Mesenchymal stem cell (in vitro differentiated cells and primary cell): Measurements from ENCODE around the gene KCNG1.

Experiments used
- DNase-seq: peaks from one replicate; pipeline ENCODE4 v3.0.0-alpha.2; 2013
- H2AFZ ChIP-seq: one replicate; pipeline ENCODE4 v1.6.1; 2013; ENCODE audit warnings: low read depth, mild to moderate bottlenecking, control low read depth, inconsistent platforms, low read length, moderate library complexity
- H2AK5ac ChIP-seq: 2 replicates; pipeline ENCODE4 v1.6.1; 2013; ENCODE audit warnings: low read length, moderate library complexity, mild to moderate bottlenecking, inconsistent platforms; ENCODE audit not compliant: severe bottlenecking
- H2BK120ac ChIP-seq: one replicate; pipeline ENCODE4 v1.6.1; 2013; ENCODE audit warnings: low read depth, mild to moderate bottlenecking, inconsistent platforms, low read length, moderate library complexity
- H2BK12ac ChIP-seq, 2 experiments: one replicate each; pipeline ENCODE4 v1.6.1; 2013; ENCODE audit warnings: inconsistent platforms in 2 of 2, low read length in 2 of 2, mild to moderate bottlenecking in 2 of 2, moderate library complexity in 2 of 2, control low read depth in 1 of 2
- H2BK15ac ChIP-seq: one replicate; pipeline ENCODE4 v1.6.1; 2013; ENCODE audit warnings: mild to moderate bottlenecking, low read depth, inconsistent platforms; ENCODE audit not compliant: poor library complexity, severe bottlenecking
- H2BK5ac ChIP-seq: 2 replicates; pipeline ENCODE4 v1.6.1; 2013; ENCODE audit warnings: low read depth, mild to moderate bottlenecking, low read length, control low read depth, inconsistent platforms; ENCODE audit not compliant: poor library complexity, severe bottlenecking
- H3K14ac ChIP-seq, 2 experiments: one replicate each; pipeline ENCODE4 v1.6.1; 2013; ENCODE audit warnings: inconsistent platforms in 2 of 2, low read length in 2 of 2, control low read depth in 1 of 2, mild to moderate bottlenecking in 1 of 2, moderate library complexity in 1 of 2
- H3K18ac ChIP-seq, 2 experiments: one replicate each; pipeline ENCODE4 v1.6.1; 2013; ENCODE audit warnings: inconsistent platforms in 2 of 2, low read length in 2 of 2, control low read depth in 1 of 2, low read depth in 1 of 2, mild to moderate bottlenecking in 1 of 2
- H3K23ac ChIP-seq, 2 experiments: one replicate each; pipeline ENCODE4 v1.6.1; 2013; ENCODE audit warnings: inconsistent platforms in 2 of 2, low read length in 2 of 2, mild to moderate bottlenecking in 2 of 2, moderate library complexity in 2 of 2, control low read depth in 1 of 2
- H3K27ac ChIP-seq: 2 replicates; pipeline ENCODE4 v1.5.1; 2013; ENCODE audit warnings: mild to moderate bottlenecking, moderate library complexity, low read length, control low read depth, inconsistent platforms; ENCODE audit not compliant: poor library complexity, severe bottlenecking
- H3K27me3 ChIP-seq, 2 experiments: 2 replicates each; pipeline versions ENCODE4 v1.6.1 to v1.7.0; 2013; ENCODE audit warnings: low read length in 2 of 2, mild to moderate bottlenecking in 2 of 2, moderate library complexity in 2 of 2, control low read depth in 1 of 2, inconsistent platforms in 1 of 2; ENCODE audit not compliant: control insufficient read depth in 1 of 2, insufficient read depth in 1 of 2
- H3K36me3 ChIP-seq, 2 experiments: 2 replicates each; pipeline versions ENCODE4 v1.6.1 to v1.7.0; 2013; ENCODE audit warnings: low read length in 2 of 2, control low read depth in 1 of 2, inconsistent platforms in 1 of 2, low read depth in 1 of 2, mild to moderate bottlenecking in 1 of 2; ENCODE audit not compliant: insufficient read depth in 2 of 2, control insufficient read depth in 1 of 2
- H3K4ac ChIP-seq, 2 experiments: one replicate each; pipeline ENCODE4 v1.6.1; 2013; ENCODE audit warnings: inconsistent platforms in 2 of 2, low read length in 2 of 2, mild to moderate bottlenecking in 2 of 2, moderate library complexity in 2 of 2, control low read depth in 1 of 2, low read depth in 1 of 2
- H3K4me1 ChIP-seq: 2 replicates; pipeline ENCODE4 v1.6.1; 2013; ENCODE audit warnings: low read depth, low read length, control low read depth; ENCODE audit not compliant: control insufficient read depth, insufficient read depth
- H3K4me2 ChIP-seq: 2 replicates; pipeline ENCODE4 v1.6.1; 2013; ENCODE audit warnings: low read length, mild to moderate bottlenecking, inconsistent platforms; ENCODE audit not compliant: poor library complexity, severe bottlenecking
- H3K4me3 ChIP-seq, 2 experiments: 2 replicates each; pipeline versions ENCODE4 v1.5.1 to v1.7.0; 2013; ENCODE audit warnings: low read length in 2 of 2, mild to moderate bottlenecking in 2 of 2, control low read depth in 1 of 2, low read depth in 1 of 2; ENCODE audit not compliant: insufficient read depth in 1 of 2
- H3K79me1 ChIP-seq: replicated peaks from 2 replicates; pipeline ENCODE4 v1.6.1; 2013; ENCODE audit warnings: mild to moderate bottlenecking, control low read depth, low read length, inconsistent platforms; ENCODE audit not compliant: poor library complexity, severe bottlenecking
- H3K9ac ChIP-seq: 2 replicates; pipeline ENCODE4 v1.7.0; 2013; ENCODE audit warnings: mild to moderate bottlenecking, low read length, moderate library complexity
- H3K9me3 ChIP-seq: 2 replicates; pipeline ENCODE4 v1.7.0; 2013; ENCODE audit warnings: mild to moderate bottlenecking, low read length; ENCODE audit not compliant: control insufficient read depth
- H4K8ac ChIP-seq: one replicate; pipeline ENCODE4 v1.6.1; 2013; ENCODE audit warnings: inconsistent platforms, mild to moderate bottlenecking, low read length, moderate library complexity
- H4K91ac ChIP-seq: one replicate; pipeline ENCODE4 v1.6.1; 2013; ENCODE audit warnings: mild to moderate bottlenecking, low read length, inconsistent platforms
- WGBS: methylation state at CpG from one replicate; pipeline ENCODE4 v1.1.7; 2013; ENCODE audit warnings: mixed read lengths; 5-methylcytosine and 5-hydroxymethylcytosine counted together

The KCNG1 gene

DNA sequence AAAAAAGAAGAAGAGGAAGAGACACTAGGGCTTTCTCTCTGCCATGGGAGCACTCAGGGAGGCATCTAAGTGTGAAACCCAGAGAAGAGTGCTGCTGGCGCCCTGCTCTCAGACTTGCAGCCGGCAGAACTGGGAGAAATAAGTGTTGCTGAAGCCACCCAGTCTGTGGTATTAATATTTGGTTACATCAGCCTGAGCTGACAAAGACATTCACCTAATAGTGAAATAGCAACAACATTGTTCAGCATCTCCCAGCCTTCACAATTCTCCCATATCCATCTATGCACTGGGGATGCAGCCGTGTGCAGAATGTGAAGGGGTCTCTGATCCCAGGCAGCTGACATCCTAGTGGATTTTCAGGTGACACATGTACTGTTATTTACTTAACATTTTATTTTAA lies 12.0 kb downstream of the KCNG1 start:
- no peak overlapping the region for H2BK5ac ChIP-seq
- no peak overlapping the region for H3K4me3 ChIP-seq
- 88% methylated on average over 3 of the region's 3 CpGs for WGBS
- H2AFZ ChIP-seq: no peak overlapping the region
- H3K9ac ChIP-seq: no peak overlapping the region
- H2BK120ac ChIP-seq: no peak overlapping the region
- no peak overlapping the region for H3K23ac ChIP-seq
- H4K91ac ChIP-seq: no peak overlapping the region
- no peak overlapping the region for H3K14ac ChIP-seq
- H3K4ac ChIP-seq: no peak overlapping the region
- no peaks in the 10 kb centered on the region for H3K4me1 ChIP-seq
- H3K36me3 ChIP-seq: no peaks in the 10 kb centered on the region
- no peaks in the 10 kb centered on the region for H3K79me1 ChIP-seq
- H2BK12ac ChIP-seq: no peak overlapping the region
- H3K27me3 ChIP-seq: peaks cover 15 to 21% of the 10 kb centered on the region in 2 experiments
- H3K9me3 ChIP-seq: no peaks in the 10 kb centered on the region
- no peak overlapping the region for H2BK15ac ChIP-seq
- DNase-seq: no peak
- H3K4me2 ChIP-seq: no peak overlapping the region
- H4K8ac ChIP-seq: no peak overlapping the region
- no peak overlapping the region for H3K27ac ChIP-seq
- no peak overlapping the region for H2AK5ac ChIP-seq
- H3K18ac ChIP-seq: no peak overlapping the region

- Histone ChIP-seq H3K18ac (no peak overlapping the region), H2BK5ac (no peak overlapping the region), H3K4me1 (no peaks in the 10 kb centered on the region), H3K4me3 (no peak overlapping the region), H3K4me2 (no peak overlapping the region), H3K36me3 (no peaks in the 10 kb centered on the region), H2BK120ac (no peak overlapping the region), H2AFZ (no peak overlapping the region), H3K27ac (no peak overlapping the region), H2BK15ac (no peak overlapping the region), H3K9ac (no peak overlapping the region), H3K9me3 (no peaks in the 10 kb centered on the region), H4K8ac (no peak overlapping the region), H3K4ac (no peak overlapping the region), H2AK5ac (no peak overlapping the region), H2BK12ac (no peak overlapping the region), H3K27me3 (peaks cover 15 to 21% of the 10 kb centered on the region in 2 experiments), H3K14ac (no peak overlapping the region), H3K23ac (no peak overlapping the region), H4K91ac (no peak overlapping the region), H3K79me1 (no peaks in the 10 kb centered on the region)
- WGBS: 98% methylated on average over 33 of the region's 33 CpGs
- DNase-seq: no peak
These were observed 12.9 kb downstream of the KCNG1 start for GRCh38 chr20:51010043-51010365.

- Histone ChIP-seq H3K4me3 (no peak overlapping the region), H2AK5ac (no peak overlapping the region), H3K4me2 (no peak overlapping the region), H3K27me3 (peaks cover 13 to 16% of the 10 kb centered on the region in 2 experiments), H3K9ac (no peak overlapping the region), H2BK12ac (no peak overlapping the region), H4K91ac (no peak overlapping the region), H3K9me3 (no peaks in the 10 kb centered on the region), H2BK15ac (no peak overlapping the region), H3K14ac (no peak overlapping the region), H3K4me1 (no peaks in the 10 kb centered on the region), H3K36me3 (no peaks in the 10 kb centered on the region), H3K18ac (no peak overlapping the region), H4K8ac (no peak overlapping the region), H3K4ac (no peak overlapping the region), H2BK5ac (no peak overlapping the region), H3K79me1 (no peaks in the 10 kb centered on the region), H3K23ac (no peak overlapping the region), H2AFZ (no peak overlapping the region), H3K27ac (no peak overlapping the region), H2BK120ac (no peak overlapping the region)
- WGBS: 97% methylated on average over 58 of the region's 58 CpGs
- no peak for DNase-seq
These were observed 13.4 kb downstream of the KCNG1 start for GRCh38 chr20:51009303-51010042.

GRCh38 chr20:51008718-51009117 lies 14.2 kb downstream of the KCNG1 start:
- Histone ChIP-seq H3K79me1 (no peaks in the 10 kb centered on the region), H3K27me3 (peaks cover 5 to 11% of the 10 kb centered on the region in 2 experiments), H2AK5ac (no peak overlapping the region), H3K4ac (no peak overlapping the region), H3K9me3 (no peaks in the 10 kb centered on the region), H2BK5ac (no peak overlapping the region), H2AFZ (no peak overlapping the region), H2BK12ac (no peak overlapping the region), H3K27ac (no peak overlapping the region), H2BK120ac (no peak overlapping the region), H3K23ac (no peak overlapping the region), H3K36me3 (no peaks in the 10 kb centered on the region), H3K9ac (no peak overlapping the region), H2BK15ac (no peak overlapping the region), H3K4me3 (no peak overlapping the region), H3K18ac (no peak overlapping the region), H3K4me2 (no peak overlapping the region), H3K4me1 (no peaks in the 10 kb centered on the region), H4K91ac (no peak overlapping the region), H3K14ac (no peak overlapping the region), H4K8ac (no peak overlapping the region)
- WGBS: 95% methylated on average over 5 of the region's 5 CpGs
- no peak for DNase-seq
